Gastrocnemius medialis (tissue), 4 donors: Measurements from ENCODE around the gene KCNS3.

Experiments used
- POLR2A ChIP-seq, 2 donors: fragments of 450-650 bp; IDR thresholded peaks; one replicate each; pipeline ENCODE4 v1.6.1; 2017; ENCODE audit warnings: antibody characterized with exemption in 2 of 2, mild to moderate bottlenecking in 2 of 2, moderate library complexity in 2 of 2
- TF ChIP-seq, protein P1 (sequence below), 5 experiments: fragments of 450-650 bp in 3 of 5; fragments of 200-600 bp in 2 of 5; sonication (generic) in 2 of 5; IDR thresholded peaks in 4 of 5; conservative IDR thresholded peaks in 1 of 5; 1 replicate in 4 of 5; 2 replicates in 1 of 5; pipeline ENCODE4 v1.5.1; 2016 to 2019; ENCODE audit warnings: antibody characterized with exemption in 5 of 5, mild to moderate bottlenecking in 3 of 5, moderate library complexity in 3 of 5

- TF ChIP-seq, protein P1, sequence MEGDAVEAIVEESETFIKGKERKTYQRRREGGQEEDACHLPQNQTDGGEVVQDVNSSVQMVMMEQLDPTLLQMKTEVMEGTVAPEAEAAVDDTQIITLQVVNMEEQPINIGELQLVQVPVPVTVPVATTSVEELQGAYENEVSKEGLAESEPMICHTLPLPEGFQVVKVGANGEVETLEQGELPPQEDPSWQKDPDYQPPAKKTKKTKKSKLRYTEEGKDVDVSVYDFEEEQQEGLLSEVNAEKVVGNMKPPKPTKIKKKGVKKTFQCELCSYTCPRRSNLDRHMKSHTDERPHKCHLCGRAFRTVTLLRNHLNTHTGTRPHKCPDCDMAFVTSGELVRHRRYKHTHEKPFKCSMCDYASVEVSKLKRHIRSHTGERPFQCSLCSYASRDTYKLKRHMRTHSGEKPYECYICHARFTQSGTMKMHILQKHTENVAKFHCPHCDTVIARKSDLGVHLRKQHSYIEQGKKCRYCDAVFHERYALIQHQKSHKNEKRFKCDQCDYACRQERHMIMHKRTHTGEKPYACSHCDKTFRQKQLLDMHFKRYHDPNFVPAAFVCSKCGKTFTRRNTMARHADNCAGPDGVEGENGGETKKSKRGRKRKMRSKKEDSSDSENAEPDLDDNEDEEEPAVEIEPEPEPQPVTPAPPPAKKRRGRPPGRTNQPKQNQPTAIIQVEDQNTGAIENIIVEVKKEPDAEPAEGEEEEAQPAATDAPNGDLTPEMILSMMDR (IDR thresholded peaks at IDR 0.05 in 4 of 5, conservative IDR thresholded peaks at IDR 0.05 in 1 of 5), result no peak
- no peak for TF ChIP-seq POLR2A (IDR thresholded peaks at IDR 0.05)
Observed at GRCh38 chr2:17864676-17865075, 13.8 kb upstream of the KCNS3 start.
